ENCODE measurements around the gene GALNT9.
"Not testable (repeated sequence)": the region's sequence is repeated elsewhere in the genome, so short reads cannot be mapped to it uniquely, and the experiment has no call there.

GALNT9 gene

GRCh38 chr12:132279184-132279889 lies 50.1 kb downstream of the GALNT9 start:
- DNase-seq (ENCODE audit: low spot score), result no peak

DNA sequence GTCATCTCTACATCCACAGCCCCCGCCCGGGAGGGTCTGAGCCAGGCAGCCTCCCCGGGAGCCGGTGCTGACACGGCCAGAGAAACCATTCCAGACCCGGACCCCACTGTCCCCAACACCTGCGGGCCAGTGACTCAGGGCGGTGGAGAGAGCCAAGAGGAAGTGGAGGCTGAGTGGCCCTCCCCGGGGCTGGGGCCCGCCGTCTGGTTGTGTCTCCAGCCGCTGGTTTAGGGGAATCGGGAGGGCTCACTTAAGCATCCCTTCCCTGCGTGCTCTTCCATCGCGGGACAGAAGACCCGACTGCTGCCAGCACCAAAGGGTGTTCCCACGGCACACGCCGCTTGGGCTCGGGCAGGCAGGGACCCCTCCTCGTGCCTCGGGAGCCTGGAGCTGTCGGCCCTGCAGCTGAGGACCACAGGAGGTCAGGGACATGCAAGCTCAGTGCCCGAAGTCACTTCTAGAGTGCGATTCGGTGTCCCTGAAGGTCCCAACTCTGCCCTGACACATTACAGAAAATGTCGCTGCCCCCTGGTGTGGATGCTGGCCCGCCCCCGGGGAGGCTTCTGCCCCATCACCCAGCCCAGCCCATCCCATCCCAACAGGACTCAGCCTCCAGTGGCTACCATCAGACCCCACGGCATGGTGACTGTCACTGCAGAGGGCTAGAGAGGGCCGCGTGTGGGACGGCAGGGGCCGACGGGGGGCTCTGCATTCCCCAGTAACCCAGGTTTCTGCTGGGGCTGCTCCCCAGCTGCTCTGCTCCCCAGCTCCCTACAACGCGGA lies 50.8 kb downstream of the GALNT9 start:
- DNase-seq (ENCODE audit: low spot score), result no peak

DNA sequence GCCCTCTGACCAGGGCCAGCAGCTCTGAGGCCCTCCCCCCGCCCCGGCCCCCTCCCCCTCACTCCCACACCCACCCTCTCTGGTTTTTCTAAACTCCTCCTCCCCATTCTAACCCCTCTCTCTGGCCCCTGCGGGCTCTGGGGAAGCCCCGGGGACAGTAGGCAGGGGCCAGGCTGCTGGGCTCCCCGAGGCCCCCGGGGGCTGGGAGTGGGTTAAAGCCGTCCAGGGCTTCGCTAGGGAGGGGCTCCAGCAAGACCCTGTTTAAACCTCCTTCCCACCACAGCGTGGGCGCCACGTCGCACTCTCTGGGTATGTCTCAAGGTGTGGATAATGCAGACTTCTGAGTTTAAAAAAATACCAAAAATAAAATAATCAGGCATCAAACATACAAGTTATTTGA lies 51.4 kb downstream of the GALNT9 start:
- DNase-seq (ENCODE audit: low spot score), result no peak

DNA sequence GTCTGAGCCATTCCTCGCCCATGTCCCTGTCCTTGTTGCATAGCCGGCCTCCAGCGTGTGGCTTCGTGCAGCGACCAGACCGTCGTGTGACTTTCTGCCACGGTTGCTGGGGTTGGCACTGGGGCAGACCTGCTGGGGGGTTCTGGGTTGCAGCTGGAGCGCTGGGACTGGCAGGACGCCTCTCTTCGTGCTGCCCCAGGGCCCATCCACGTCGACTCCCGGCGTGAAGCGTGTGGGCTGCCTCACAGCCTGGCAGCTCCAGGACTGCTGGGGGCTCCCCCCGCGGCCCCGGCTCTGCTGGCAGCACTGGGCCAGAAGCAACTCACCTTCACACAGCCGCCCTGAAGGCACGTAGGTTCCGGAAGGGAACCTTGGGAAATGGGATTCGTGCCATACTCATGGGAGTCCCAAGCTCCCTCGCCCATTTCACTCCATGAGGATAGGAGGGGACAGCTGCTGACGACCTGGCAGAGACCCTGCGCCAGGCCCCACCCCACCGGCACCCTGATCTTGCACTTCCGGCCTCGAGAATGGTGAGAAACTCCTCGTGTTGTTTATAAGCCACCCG lies 51.9 kb downstream of the GALNT9 start:
- DNase-seq (ENCODE audit: low spot score), result no peak

GRCh38 chr12:132276827-132277373 lies 52.5 kb downstream of the GALNT9 start:
- DNase-seq (ENCODE audit: low spot score), result no peak

DNA sequence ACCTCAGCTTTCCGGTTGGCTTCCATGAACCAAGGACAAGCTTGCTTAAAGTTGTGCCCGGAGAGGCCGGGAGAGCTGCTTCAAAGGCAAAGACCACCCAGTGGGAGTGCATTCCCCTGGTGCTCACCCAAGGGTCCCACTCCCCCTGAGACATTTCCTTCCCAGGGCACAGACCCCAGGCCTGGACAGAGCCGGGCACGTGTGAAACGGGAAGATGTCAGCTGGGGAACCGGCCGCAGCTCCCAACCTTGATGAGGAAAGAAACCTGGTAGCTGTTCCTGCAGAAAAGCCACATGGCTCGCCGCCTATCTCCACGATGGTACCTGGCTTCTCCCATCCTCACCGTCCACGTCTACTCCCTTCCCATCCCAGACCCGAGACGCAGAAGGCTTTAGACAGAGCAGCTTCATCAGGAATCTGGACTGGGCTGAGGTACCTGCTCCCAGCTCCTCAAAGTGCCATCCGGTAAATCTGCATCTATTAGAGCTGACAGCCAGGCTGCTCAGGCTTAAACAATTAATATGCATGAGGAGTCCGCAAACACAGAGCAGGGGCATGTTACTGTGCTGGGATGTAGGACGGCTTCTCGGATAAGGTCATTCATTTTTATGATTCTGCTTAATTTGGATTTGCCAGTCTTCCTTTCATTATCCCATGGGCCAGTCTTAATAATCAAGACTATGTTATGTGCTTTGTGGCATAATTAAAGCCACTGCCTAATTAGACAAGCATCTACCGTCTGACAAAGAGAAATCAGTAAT lies 53.1 kb downstream of the GALNT9 start:
- DNase-seq (ENCODE audit: low spot score), result no peak

DNA sequence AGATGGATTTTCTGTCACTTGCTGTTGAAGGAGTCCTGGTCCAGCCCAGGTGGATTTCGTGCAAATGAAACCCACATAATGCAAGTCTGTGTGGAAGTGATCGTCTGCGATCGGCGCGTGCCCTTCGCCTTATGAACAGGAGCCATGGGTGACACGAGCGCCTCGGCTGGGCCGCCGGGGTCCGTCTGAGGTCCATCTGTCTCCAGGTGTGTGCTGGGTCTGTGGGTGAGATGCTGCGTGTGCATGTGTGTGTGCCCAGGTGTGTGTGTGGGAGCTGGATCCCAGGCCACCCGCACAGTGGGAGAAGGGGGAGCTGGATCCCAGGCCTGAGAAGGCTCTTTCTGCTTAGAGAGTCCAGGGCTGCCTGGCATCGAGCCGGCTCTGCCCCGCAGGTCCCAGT lies 53.8 kb downstream of the GALNT9 start:
- no peak for DNase-seq (ENCODE audit: low spot score)

DNA sequence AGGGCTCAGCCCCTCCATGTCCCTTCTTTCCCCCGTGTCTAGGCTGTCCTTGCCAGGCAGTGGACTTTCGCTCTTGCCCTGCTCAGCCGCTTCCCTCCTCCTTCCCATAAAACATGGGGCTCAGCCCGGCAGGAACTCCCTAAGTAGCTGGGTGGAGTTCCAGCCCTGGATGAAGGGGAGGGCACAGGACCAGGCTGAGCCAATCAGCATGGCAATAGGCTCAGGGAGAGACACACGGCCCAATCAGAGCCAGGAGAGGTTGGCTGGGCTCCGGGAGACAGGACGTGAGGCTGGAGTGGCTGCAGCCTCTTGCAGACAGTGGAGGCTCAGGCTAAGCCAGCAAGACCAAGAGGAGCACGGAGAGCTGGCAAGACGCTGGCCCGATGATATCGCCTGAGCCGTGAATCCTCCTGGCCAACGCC lies 54.3 kb downstream of the GALNT9 start:
- DNase-seq (ENCODE audit: low spot score), result peak; percentile 54

GRCh38 chr12:132273992-132274334 lies 55.4 kb downstream of the GALNT9 start:
- DNase-seq (ENCODE audit: low spot score), result no peak

DNA sequence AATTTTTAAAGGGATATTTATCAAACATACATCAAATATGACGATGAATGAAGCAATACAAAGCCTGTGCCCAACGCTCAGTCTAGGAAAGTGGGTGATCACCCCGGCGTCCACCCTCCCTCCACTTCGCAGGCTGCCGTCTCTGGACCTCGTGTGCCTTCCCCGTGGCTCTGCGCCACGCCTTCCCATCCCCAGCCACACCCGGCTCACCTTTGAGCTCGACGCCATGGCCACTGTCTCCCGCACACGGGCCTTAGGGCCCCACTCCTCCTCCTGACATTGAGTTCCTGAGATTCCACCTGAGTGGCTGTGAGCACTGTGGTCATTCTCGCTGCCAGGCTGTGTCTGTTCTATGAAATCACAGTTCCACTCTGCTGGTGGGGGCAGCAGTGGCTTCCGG lies 56.7 kb downstream of the GALNT9 start:
- no peak for DNase-seq (ENCODE audit: low spot score)

DNA sequence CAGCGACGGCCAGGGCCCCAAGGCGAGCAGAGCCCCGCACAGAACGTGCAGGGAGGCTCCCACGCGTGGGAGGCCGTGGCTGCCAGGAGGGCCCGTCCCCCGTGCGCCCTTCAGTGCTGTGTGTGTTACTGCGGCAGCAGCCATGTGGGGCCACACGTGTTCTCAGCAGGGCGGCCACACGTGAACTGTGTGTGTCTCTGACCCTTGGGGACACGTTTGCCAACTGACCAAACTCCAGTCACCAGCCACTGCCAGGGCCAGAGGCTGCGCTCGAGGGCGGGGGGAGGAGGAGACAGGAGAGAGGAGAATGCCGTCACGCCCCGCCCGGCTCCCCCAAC lies 57.7 kb downstream of the GALNT9 start:
- DNase-seq (ENCODE audit: low spot score), result no peak

DNA sequence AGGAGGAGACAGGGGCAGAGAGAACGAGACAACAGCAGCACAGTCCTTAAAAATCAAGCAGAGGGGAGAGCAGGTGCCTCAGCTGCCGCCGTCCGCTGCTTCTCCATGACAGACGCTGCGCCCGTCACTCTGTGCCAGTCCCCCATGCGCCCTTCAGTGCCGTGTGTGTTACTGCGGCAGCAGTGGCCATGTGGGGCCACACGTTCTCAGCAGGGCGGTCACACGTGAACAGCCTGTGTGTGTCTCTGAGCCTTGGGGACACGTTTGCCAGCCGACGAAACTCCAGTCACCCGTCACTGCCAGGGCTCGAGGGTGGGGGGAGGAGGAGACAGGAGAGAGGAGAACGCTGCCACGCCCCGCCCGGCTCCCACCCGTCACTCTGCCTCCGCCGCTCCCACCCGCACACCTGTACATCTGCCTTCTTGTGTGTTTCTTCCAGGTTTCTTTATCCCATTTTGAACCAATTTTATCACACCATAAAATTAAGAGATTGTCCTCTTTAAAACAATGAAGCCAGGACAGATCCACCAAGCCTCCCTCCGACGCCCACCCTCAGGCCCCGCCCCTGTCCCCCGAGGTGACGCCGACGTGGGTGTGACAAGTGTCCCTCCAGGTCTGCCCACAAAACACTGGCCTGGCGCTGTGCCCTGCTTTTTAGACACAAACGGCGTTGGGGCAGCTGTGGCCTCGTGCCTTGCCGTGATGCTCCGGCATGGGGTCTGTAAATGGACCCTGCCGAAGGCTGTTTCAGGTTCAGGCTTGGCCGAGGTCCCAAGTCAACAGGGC lies 58.2 kb downstream of the GALNT9 start:
- DNase-seq (ENCODE audit: low spot score), result no peak

DNA sequence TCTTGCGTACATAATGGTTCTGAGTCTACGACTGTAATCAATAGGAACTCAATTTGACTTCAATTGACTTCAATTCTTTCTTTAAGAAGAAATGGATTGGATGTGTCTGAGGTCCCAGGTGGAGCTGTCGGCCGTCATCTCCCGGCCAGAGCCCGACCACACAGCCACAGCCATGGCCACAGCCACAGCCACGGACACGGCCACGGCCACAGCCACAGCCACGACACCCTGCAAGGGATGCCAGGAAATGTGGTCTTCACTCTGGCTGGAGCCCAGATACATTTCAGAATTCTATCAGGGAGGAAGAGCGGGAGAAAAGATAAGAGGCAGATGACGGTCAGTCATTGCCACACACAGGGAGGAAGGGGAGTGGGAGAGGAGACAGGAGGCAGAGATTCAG lies 58.9 kb downstream of the GALNT9 start:
- DNase-seq (ENCODE audit: low spot score), result no peak

- no peak for DNase-seq (ENCODE audit: low spot score)
Measured at GRCh38 chr12:132269271-132269968, 60.0 kb downstream of the GALNT9 start.

DNA sequence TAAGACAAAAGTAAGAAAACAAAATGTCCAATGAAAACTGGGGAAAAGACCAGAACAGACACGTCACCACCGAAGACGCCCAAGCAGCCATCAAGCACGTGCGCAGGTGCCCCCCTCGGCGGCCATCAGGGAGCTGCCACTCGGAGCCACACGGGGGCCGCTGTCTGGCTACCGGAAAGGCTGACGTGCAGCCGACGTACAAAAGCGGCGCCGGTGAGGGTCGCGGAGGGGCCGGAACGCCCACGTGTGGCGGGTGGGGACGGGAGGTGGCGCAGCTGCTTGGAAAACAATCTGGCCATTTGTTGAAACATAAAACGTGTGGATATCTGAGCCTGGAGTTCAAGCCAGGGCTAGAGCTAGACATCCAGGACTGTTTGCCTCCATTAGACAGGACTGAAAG lies 60.7 kb downstream of the GALNT9 start:
- no peak for DNase-seq (ENCODE audit: low spot score)

DNA sequence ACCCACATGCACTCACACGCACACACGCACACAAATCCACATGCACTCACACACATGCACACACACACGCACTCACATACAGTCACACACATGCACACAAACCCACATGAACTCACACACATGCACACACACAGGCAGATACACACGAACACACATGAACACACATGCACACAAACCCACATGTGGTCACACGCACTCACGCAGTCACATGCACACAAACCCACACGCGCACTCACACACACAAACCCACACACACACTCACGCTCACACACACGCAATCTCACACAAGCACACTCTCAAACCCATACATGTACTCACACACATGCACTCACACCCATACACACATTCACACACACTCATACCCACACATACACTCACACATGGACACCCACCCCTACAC lies 61.5 kb downstream of the GALNT9 start:
- no peak for DNase-seq (ENCODE audit: low spot score)

DNA sequence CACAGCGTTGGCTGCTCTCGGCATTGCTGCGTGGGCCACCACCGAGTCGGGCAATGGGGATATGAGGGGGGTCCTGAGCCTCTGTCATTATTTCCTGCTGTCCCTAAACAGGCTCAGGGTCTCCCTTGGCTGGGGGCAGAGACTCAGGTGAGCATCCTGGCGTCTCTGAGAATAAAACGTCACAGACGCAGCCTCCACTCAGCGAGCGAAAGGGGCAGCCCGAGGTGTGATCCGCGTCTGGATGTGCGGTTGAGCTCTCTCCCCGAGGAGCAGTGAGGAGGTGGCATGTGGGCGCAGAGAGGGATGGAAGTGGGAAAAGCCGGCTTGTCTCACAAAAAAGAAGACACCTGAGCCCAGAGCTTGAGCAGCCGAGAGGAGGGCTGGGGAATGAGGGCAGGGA lies 62.6 kb downstream of the GALNT9 start:
- no peak for DNase-seq (ENCODE audit: low spot score)

GRCh38 chr12:132266370-132266769 lies 63.0 kb downstream of the GALNT9 start:
- DNase-seq (ENCODE audit: low spot score), result no peak

- DNase-seq (ENCODE audit: low spot score), result not testable (repeated sequence)
Measured at GRCh38 chr12:132265822-132266221, 63.6 kb downstream of the GALNT9 start.

DNA sequence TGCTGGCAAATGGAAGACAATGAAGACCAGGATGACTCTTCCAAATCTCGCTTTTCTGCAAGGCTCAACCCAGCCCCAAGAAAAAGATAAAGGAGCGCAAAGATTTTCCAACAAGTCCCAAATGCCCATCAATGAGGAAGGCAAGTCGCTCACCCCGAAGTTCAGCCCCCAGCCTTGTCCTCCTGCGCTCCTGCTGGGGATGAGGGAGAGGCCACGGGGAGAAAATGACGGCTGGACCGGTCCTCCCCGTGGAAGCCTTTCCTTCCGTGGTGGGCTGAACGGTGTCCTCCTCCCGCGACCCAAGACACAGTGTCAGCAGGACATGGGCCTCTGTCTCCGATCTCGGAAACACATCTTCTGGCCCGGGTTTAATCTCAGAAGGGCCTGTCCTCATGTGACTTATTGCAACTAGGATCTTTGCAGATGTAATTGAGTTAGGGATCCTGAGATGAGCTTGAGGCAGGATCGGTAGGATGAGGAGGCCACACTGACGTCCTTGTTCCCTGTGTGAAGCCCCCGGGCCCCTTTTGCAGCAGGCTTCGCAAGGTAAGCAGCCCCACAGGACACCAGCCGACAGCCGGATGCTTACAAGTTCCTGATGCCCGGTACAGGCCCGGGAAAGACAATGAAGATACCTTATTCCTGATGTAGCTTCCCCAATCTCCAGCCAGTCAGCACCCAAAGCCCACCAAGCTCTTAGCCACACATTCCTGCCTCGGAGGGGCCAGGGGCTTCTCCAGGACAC lies 64.2 kb downstream of the GALNT9 start:
- no peak for DNase-seq (ENCODE audit: low spot score)
